ENCODE results near the gene METAP1D. TPM values are rescaled to one million over a fixed set of nuclear protein-coding genes. Genes with fewer than 3 reads are reported as not detected.
A peak's percentile ranks its signal among the peaks of the same experiment; 100 is the strongest.

METAP1D gene
- total RNA-seq, 1 donor from 2014 or later, result 6.7 TPM

GRCh38 chr2:172095905-172096625, 96.3 kb downstream of the METAP1D start:
- no peak for DNase-seq (ENCODE audit: missing footprints)
- intact Hi-C loops (cut with DNase I), result no loop called here
- no peak for ATAC-seq

DNA sequence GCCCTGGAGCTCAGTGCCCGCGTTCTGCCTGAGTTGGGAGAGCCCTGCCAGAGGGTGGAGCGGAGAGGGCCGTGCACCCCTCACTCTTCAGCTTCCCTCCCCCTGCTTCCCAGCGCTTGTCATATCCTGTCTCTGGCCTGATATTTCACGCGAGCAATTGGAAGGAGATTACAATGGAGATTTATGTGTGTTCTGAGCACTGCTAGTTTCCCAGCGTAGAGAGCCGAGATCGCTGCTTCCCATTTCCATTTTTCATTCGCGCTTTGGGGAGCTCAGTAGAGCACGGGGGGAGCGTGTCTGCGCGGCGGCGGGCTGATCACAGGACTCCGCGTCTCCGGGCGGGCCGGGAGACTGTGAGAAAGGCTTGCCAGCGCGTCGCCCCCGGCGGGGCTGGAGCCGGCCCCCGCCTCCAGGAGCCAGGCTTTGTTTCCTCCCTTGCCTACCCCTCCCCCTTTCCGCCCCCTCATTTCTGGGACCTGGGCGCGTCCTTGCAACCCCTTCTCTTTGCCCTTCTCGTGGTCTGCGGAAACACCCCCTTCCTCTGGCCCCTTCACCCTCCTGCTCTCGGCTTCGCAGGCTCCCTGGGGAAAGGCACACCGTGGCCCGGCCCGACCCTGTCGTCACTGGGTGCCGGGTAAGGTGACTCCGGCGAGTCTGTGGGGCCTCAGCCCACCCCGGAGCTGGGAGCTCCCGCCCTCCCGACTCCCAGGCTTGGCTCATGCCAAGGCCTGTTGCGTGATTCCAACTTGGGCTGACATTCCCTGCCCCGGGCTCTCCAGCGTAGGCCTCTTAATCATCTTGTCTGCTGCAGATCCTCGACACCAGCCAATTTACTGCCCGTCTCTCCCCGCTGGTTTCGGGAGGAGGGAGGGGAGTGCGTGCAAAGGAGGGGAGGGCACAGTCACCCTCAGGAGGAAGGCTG, 97.1 kb downstream of the METAP1D start:
- intact Hi-C loops (cut with DNase I), result no loop called here
- DNase-seq (ENCODE audit: missing footprints), result no peak
- ATAC-seq, result no peak

GRCh38 chr2:172097557-172098131, 97.9 kb downstream of the METAP1D start:
- intact Hi-C loops (cut with DNase I), result no loop called here
- no peak for ATAC-seq
- no peak for DNase-seq (ENCODE audit: missing footprints)

DNA sequence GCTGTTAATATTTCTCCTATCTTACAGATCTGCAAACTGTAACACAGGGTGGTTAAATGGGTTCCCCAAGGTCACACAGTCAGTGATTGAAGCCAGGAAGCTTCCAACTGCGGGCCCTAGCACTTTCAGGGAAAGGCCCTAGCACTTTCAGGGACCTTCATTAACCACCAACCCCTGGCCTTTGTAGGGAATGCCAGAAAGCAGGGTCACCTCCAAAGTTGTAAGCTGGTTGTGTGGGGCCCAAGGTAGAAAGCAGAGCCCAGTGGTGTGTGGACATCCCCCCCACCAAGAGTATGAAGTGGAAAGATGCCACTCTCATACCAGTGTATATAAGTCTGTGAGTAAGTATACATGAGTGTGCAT, 98.5 kb downstream of the METAP1D start:
- ATAC-seq (no peak), DNase-seq (ENCODE audit: missing footprints) (no peak)
- intact Hi-C loops (cut with DNase I), result no loop called here

- ATAC-seq (no peak), DNase-seq (ENCODE audit: missing footprints) (no peak)
- intact Hi-C loops (cut with DNase I), result no loop called here
These were observed 99.1 kb downstream of the METAP1D start for GRCh38 chr2:172098650-172099471.

GRCh38 chr2:172099472-172100079, 99.8 kb downstream of the METAP1D start:
- intact Hi-C loops (cut with DNase I), result loop anchor here (5.0 to 10.0 kb wide), 3 partner anchors 287 to 525 kb away; no protein-coding TSS in a partner anchor
- ATAC-seq (no peak), DNase-seq (ENCODE audit: missing footprints) (no peak)

- ATAC-seq (no peak), DNase-seq (ENCODE audit: missing footprints) (no peak)
- intact Hi-C loops (cut with DNase I), result loop anchor here (5.0 to 10.0 kb wide), 3 partner anchors 288 to 526 kb away; no protein-coding TSS in a partner anchor
These were observed 100.6 kb downstream of the METAP1D start for GRCh38 chr2:172100080-172100934.

GRCh38 chr2:172100935-172101820, 101.4 kb downstream of the METAP1D start:
- ATAC-seq (no peak), DNase-seq (ENCODE audit: missing footprints) (no peak)
- intact Hi-C loops (cut with DNase I), result loop anchor here (5.0 to 10.0 kb wide), 3 partner anchors 289 to 526 kb away; no protein-coding TSS in a partner anchor

DNA sequence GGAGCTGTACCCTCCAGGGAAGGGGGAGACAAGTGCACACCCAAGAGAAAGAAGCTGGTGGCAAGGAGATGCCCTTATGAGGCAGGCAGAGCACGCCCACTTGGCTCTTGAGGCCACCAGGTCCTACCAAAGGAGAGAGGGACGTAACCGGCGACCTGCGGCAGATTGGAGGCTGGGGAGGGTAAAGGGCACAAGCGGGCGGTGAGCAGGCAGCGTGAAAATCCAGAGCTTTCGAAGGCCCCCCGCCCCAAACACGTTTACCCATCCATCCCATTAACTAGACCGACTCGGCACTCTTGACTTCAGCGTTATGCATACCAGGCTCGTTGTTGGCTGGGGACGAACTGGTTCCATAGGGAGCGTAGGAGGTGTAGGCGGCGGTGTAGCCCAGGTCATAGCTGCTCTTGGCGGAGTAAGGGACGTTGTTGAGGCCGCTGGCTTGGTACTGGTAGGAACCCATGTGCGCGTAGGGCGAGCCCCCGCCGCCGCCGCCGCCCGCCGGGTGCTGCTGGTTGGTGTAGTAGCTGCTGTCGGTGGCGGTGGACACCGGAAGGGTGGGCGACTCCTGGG, 102.2 kb downstream of the METAP1D start:
- ATAC-seq (no peak), DNase-seq (ENCODE audit: missing footprints) (no peak)
- intact Hi-C loops (cut with DNase I), result loop anchor here (5.0 to 10.0 kb wide), 3 partner anchors 290 to 527 kb away; no protein-coding TSS in a partner anchor

DNA sequence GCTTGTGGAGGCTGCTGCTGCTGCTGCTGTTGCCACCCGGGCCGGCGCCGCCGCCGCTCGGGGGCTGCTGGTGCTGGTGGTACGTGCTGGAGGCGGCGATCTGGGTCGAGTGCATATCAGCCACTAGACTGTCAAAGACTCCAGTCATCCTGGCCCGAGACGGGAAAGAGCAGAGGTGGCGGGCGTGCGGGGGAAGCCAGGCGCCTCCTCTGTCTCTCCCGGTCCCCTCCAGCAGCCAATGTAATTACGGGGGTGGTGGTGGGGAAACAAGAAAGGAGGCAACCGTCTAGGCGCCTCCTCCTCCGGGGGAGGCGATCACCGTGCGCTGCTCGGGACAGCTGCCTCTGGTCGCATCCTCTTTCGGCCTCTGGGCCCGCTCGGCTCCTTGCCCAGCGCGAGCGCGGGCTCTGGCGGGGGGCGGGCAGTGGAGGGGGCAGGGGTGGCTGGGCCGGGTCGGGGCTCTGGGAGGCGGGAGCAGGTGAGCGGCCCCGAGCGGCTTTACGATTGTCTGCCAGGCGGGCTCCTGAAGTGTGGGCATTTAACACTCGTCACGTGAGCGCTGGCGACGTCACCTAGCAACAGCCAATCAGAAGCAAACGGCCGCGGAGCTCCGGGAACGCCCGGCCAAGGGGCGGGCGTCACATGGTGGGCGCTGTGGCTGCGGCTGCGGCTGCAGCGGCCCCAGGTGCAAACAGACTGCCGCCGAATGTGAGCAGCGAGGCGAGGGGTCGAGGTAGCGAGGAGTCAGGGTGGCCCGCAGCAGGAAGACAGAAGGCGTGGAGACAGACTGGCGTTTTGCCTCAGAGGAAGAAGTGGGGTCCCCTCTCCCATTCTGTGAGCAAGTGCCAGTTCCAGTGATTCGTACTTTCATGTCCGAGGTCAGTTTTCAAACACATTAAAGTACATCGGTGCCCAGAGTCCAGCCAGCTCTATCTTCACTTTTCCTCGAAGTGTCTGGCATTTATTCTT, 102.9 kb downstream of the METAP1D start, which contains the start of gene DLX2:
DLX2 (minus strand) TSS at position 510 of the 969 bp plus-strand sequence; CDS start at position 148, 362 bp downstream.
- DNase-seq (ENCODE audit: missing footprints) (peak; percentile 91), ATAC-seq (peak; percentile 64)
- intact Hi-C loops (cut with DNase I), result loop anchor here (5.0 to 10.0 kb wide), 3 partner anchors 290 to 528 kb away; no protein-coding TSS in a partner anchor

DNA sequence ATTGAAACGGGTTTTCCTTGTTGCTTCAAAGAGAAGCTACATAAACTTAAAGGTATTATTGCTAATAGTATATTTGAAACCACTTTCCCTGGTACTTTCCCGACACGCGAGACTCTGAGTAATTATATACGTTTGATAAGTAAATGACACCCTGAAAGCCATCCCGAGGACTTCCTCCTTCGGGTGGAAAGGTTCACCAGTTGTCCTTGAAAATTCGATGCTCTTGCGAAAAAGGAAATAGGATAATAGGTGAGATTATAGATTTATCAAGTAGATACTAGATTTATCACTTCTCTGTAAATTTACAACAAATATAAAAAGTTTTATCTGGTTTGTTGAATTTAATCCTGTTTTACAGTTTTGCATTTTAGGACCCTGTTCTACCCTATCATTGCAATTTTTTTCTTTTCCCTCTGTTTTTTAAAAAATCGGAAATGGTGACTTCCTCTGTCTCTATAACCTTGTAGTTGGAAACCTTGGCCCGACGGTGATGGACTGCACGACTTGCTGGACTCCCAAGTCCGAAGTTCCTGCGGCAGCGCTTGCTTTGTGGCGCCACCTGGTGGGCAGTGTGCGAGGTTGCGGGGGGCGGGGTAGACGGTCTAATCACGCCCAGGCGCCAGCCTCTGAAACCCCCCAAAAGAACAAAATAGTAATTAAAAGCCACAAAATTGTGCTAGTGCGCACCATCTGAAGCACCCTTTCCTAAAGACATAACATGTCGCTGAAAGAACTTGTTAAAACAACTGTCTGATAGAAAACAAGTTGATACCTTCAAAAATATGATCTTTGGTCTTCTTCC, 103.9 kb downstream of the METAP1D start:
- no peak for ATAC-seq
- intact Hi-C loops (cut with DNase I), result loop anchor here (5.0 to 10.0 kb wide), 3 partner anchors 291 to 529 kb away; no protein-coding TSS in a partner anchor
- peak; percentile 91 for DNase-seq (ENCODE audit: missing footprints)

GRCh38 chr2:172105471-172106107, 105.8 kb downstream of the METAP1D start:
- DNase-seq (ENCODE audit: missing footprints), result no peak
- intact Hi-C loops (cut with DNase I), result loop anchor here (10.0 kb wide), 1 partner anchor 531 kb away; no protein-coding TSS in a partner anchor
- no peak for ATAC-seq
